ENCODE measurements around the gene ITGBL1. TPM values are rescaled to one million over a fixed set of nuclear protein-coding genes. Genes with fewer than 3 reads are reported as not detected.

The ITGBL1 gene
- total RNA-seq, 2 donors from 2014 or later, result not detected

DNA sequence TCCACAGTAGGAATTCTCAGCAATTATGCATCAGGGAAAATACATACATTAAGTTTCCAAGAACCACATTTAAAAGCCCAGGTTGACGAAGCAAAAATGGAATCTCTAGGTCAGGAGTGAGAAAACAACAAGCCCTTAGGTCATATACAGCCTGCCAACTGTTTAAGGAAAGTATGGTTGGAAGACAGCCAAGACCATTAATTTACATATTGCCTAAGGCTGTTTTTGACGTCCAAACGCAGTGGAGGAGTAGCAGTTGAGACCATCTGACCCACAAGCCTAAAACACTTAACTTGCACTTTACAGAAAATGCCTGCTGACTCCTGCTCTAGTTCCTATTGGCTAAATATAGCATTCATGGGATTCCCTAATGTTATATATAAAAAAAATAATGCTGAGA lies 299.0 kb downstream of the ITGBL1 start:
- Mint-ChIP-seq H3K4me1 (peaks cover 14% of the 10 kb centered on the region), H3K36me3 (ENCODE audit: low read depth) (no peaks in the 10 kb centered on the region), H3K4me3 (no peak overlapping the region), H3K27ac (no peak overlapping the region), H3K27me3 (ENCODE audit: insufficient read depth) (peaks cover 6% of the 10 kb centered on the region), H3K9me3 (no peaks in the 10 kb centered on the region)
- Histone ChIP-seq H3K36me3 (ENCODE audit: control insufficient read depth, insufficient read depth, low read length) (no peaks in the 10 kb centered on the region), H3K4me3 (ENCODE audit: low read length) (no peak overlapping the region), H3K27me3 (ENCODE audit: control insufficient read depth, insufficient read depth, low read length, poor library complexity, severe bottlenecking) (no peaks in the 10 kb centered on the region), H3K9ac (ENCODE audit: extremely low read depth, low read length, poor library complexity, severe bottlenecking) (no peak overlapping the region), H3K9me3 (ENCODE audit: control insufficient read depth, low read length) (no peaks in the 10 kb centered on the region), H3K27ac (ENCODE audit: low read depth, low read length) (no peak overlapping the region), H3K4me1 (ENCODE audit: control insufficient read depth, insufficient read depth, low read length) (peaks cover 10% of the 10 kb centered on the region)
- no peak for DNase-seq
- no peak for TF ChIP-seq CTCF (conservative IDR thresholded peaks at IDR 0.05)
- WGBS, 2 experiments (ENCODE audit: insufficient coverage in 1 of 2, insufficient read length in 1 of 2), result 48 to 50% methylated on average over 2 to 3 of the region's 3 CpGs

DNA sequence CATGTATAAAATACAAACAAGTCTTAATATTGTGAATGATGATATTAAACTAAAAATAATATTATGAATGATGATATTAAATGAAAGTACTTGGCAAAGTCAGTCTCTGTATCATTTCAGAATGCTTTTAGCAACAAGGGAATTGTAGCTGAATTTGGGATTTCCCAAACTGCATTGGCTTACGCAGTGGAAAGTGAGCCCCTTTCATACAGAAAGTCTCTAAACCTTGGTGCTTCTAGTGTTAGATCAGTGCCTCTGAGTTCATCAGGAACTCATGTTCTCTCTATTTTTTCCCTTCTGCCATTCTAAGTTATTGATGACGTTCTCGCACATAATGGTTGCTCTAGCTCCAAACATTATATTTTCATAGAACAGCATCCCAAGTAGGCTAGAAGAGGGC lies 300.0 kb downstream of the ITGBL1 start:
- no peak for DNase-seq
- WGBS, 2 experiments (ENCODE audit: insufficient coverage in 1 of 2, insufficient read length in 1 of 2), result 93 to 100% methylated on average over 1 to 3 of the region's 3 CpGs
- Mint-ChIP-seq H3K36me3 (ENCODE audit: low read depth) (no peaks in the 10 kb centered on the region), H3K9me3 (no peaks in the 10 kb centered on the region), H3K4me1 (peaks cover 16% of the 10 kb centered on the region), H3K4me3 (no peak overlapping the region), H3K27ac (no peak overlapping the region), H3K27me3 (ENCODE audit: insufficient read depth) (peaks cover 6% of the 10 kb centered on the region)
- Histone ChIP-seq H3K27ac (ENCODE audit: low read depth, low read length) (no peak overlapping the region), H3K4me1 (ENCODE audit: control insufficient read depth, insufficient read depth, low read length) (peaks cover 10% of the 10 kb centered on the region), H3K4me3 (ENCODE audit: low read length) (no peak overlapping the region), H3K36me3 (ENCODE audit: control insufficient read depth, insufficient read depth, low read length) (no peaks in the 10 kb centered on the region), H3K9me3 (ENCODE audit: control insufficient read depth, low read length) (no peaks in the 10 kb centered on the region), H3K9ac (ENCODE audit: extremely low read depth, low read length, poor library complexity, severe bottlenecking) (no peak overlapping the region), H3K27me3 (ENCODE audit: control insufficient read depth, insufficient read depth, low read length, poor library complexity, severe bottlenecking) (no peaks in the 10 kb centered on the region)
- no peak for TF ChIP-seq CTCF (conservative IDR thresholded peaks at IDR 0.05)

GRCh38 chr13:101755228-101755887 lies 302.9 kb downstream of the ITGBL1 start:
- no peak overlapping the region for H3K4me3 ChIP-seq (ENCODE audit: low read length)
- H3K9me3 Mint-ChIP-seq, result no peaks in the 10 kb centered on the region
- peaks cover 34% of the 10 kb centered on the region for H3K27me3 Mint-ChIP-seq (ENCODE audit: insufficient read depth)
- H3K9ac ChIP-seq (ENCODE audit: extremely low read depth, low read length, poor library complexity, severe bottlenecking), result no peak overlapping the region
- H3K9me3 ChIP-seq (ENCODE audit: control insufficient read depth, low read length), result no peaks in the 10 kb centered on the region
- no peak for TF ChIP-seq CTCF (conservative IDR thresholded peaks at IDR 0.05)
- peaks cover 10% of the 10 kb centered on the region for H3K4me1 ChIP-seq (ENCODE audit: control insufficient read depth, insufficient read depth, low read length)
- H3K27ac ChIP-seq (ENCODE audit: low read depth, low read length), result no peak overlapping the region
- DNase-seq, result no peak
- no peaks in the 10 kb centered on the region for H3K36me3 Mint-ChIP-seq (ENCODE audit: low read depth)
- H3K27ac Mint-ChIP-seq, result no peak overlapping the region
- no peak overlapping the region for H3K4me3 Mint-ChIP-seq
- H3K27me3 ChIP-seq (ENCODE audit: control insufficient read depth, insufficient read depth, low read length, poor library complexity, severe bottlenecking), result peaks cover 29% of the 10 kb centered on the region
- peaks cover 16% of the 10 kb centered on the region for H3K4me1 Mint-ChIP-seq
- H3K36me3 ChIP-seq (ENCODE audit: control insufficient read depth, insufficient read depth, low read length), result no peaks in the 10 kb centered on the region
- 80 to 85% methylated on average over 4 to 5 of the region's 6 CpGs for WGBS, 2 experiments (ENCODE audit: insufficient coverage in 1 of 2, insufficient read length in 1 of 2)

Measured in endodermal cell (in vitro differentiated cells).